Raji (cell line): ENCODE data around the gene CTXND1.

ENCODE experiments used
- POLR2A ChIP-seq: IDR thresholded peaks from 2 replicates; pipeline ENCODE4 v1.6.1; 2011; ENCODE audit warnings: low read depth, low read length, control low read depth; ENCODE audit not compliant: insufficient read depth

CTXND1 gene

GRCh38 chr15:80252121-80252518 is at the start of gene CTXND1:
CTXND1 (minus strand) TSS chr15:80252213; CDS start chr15:80201949, 50,264 bp downstream.
- TF ChIP-seq POLR2A: no peak

- no peak for TF ChIP-seq POLR2A
Measured at GRCh38 chr15:80301472-80301871, 49.5 kb upstream of the CTXND1 start.

- no peak for TF ChIP-seq POLR2A
Measured at GRCh38 chr15:80292079-80292478, 40.1 kb upstream of the CTXND1 start.

- TF ChIP-seq POLR2A: no peak
Measured at GRCh38 chr15:80289528-80290495, 37.8 kb upstream of the CTXND1 start.

GRCh38 chr15:80288131-80288530 is 36.1 kb upstream of the CTXND1 start:
- no peak for TF ChIP-seq POLR2A

GRCh38 chr15:80286055-80286454 is 34.0 kb upstream of the CTXND1 start:
- TF ChIP-seq POLR2A: no peak

- no peak for TF ChIP-seq POLR2A
Measured at GRCh38 chr15:80285379-80285778, 33.4 kb upstream of the CTXND1 start.

- no peak for TF ChIP-seq POLR2A
Measured at GRCh38 chr15:80283531-80283930, 31.5 kb upstream of the CTXND1 start.

- TF ChIP-seq POLR2A: no peak
Measured at GRCh38 chr15:80277147-80277546, 25.1 kb upstream of the CTXND1 start.

GRCh38 chr15:80275961-80276360 is 23.9 kb upstream of the CTXND1 start:
- no peak for TF ChIP-seq POLR2A

GRCh38 chr15:80274996-80275395 is 23.0 kb upstream of the CTXND1 start:
- TF ChIP-seq POLR2A: no peak

- TF ChIP-seq POLR2A: no peak
Measured at GRCh38 chr15:80274554-80274953, 22.5 kb upstream of the CTXND1 start.

- no peak for TF ChIP-seq POLR2A
Measured at GRCh38 chr15:80272987-80273386, 21.0 kb upstream of the CTXND1 start.

- TF ChIP-seq POLR2A: no peak
Measured at GRCh38 chr15:80270472-80270871, 18.5 kb upstream of the CTXND1 start.

GRCh38 chr15:80268101-80268500 is 16.1 kb upstream of the CTXND1 start:
- no peak for TF ChIP-seq POLR2A

GRCh38 chr15:80267658-80268057 is 15.6 kb upstream of the CTXND1 start:
- no peak for TF ChIP-seq POLR2A
